ENCODE measurements around the gene SMAP2.

- TF ChIP-seq, protein P1, sequence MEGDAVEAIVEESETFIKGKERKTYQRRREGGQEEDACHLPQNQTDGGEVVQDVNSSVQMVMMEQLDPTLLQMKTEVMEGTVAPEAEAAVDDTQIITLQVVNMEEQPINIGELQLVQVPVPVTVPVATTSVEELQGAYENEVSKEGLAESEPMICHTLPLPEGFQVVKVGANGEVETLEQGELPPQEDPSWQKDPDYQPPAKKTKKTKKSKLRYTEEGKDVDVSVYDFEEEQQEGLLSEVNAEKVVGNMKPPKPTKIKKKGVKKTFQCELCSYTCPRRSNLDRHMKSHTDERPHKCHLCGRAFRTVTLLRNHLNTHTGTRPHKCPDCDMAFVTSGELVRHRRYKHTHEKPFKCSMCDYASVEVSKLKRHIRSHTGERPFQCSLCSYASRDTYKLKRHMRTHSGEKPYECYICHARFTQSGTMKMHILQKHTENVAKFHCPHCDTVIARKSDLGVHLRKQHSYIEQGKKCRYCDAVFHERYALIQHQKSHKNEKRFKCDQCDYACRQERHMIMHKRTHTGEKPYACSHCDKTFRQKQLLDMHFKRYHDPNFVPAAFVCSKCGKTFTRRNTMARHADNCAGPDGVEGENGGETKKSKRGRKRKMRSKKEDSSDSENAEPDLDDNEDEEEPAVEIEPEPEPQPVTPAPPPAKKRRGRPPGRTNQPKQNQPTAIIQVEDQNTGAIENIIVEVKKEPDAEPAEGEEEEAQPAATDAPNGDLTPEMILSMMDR (IDR thresholded peaks at IDR 0.05) = no peak
- no peak for TF ChIP-seq POLR2A (IDR thresholded peaks at IDR 0.05)
Measured at GRCh38 chr1:40407453-40407852, 33.9 kb downstream of the SMAP2 start.

Data from right lobe of liver (tissue), 4 donors.